A204.1 (cell line): Measurements from ENCODE around the gene ATP11A.

Source experiments
- FAIRE-seq: peaks from 2 replicates; lab custom pipeline; 2012; peaks lifted over from hg19 to GRCh38; lab: Jason Lieb, UNC

ATP11A gene

GRCh38 chr13:112894673-112895481, 205.0 kb downstream of the ATP11A start:
- FAIRE-seq, result no peak

GRCh38 chr13:112895521-112896465, 206.0 kb downstream of the ATP11A start:
- FAIRE-seq, result no peak

- no peak for FAIRE-seq
Observed at GRCh38 chr13:112896736-112897602, 207.1 kb downstream of the ATP11A start.

- no peak for FAIRE-seq
Observed at GRCh38 chr13:112897603-112897955, 207.7 kb downstream of the ATP11A start.

- FAIRE-seq, result no peak
Observed at GRCh38 chr13:112897956-112898620, 208.2 kb downstream of the ATP11A start.

DNA sequence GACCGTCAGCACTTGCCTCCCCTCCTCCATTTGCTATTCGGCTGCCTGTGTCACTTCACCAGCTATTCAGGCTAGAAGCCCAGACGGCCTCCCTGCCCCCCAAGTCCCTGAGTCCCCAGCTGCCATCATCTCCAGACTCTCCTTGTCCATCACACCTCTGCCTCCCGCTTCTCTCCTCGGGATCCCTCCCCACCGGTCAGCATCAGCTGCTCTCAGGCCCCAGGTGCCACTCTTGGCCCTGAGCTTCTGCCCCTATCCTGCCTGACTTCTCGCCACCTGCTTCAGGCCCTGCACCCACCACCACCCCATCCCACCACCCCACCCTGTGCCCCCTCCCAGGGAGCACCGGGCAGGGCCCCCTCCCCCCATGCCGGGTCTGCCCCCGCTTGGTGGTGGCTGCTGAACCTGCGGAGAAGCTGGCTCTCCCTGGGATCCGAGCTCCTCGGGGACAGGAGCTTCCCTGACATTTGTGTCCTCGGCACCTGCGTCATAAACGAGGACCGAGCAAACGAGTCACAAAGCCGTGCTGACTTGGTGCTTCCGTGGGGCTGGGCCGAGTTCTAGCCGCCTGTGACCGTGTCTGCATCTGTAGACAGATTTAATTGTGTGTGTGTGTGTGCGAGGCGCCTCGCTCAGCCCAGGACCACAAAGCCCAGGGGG, 208.9 kb downstream of the ATP11A start:
- FAIRE-seq, result no peak

DNA sequence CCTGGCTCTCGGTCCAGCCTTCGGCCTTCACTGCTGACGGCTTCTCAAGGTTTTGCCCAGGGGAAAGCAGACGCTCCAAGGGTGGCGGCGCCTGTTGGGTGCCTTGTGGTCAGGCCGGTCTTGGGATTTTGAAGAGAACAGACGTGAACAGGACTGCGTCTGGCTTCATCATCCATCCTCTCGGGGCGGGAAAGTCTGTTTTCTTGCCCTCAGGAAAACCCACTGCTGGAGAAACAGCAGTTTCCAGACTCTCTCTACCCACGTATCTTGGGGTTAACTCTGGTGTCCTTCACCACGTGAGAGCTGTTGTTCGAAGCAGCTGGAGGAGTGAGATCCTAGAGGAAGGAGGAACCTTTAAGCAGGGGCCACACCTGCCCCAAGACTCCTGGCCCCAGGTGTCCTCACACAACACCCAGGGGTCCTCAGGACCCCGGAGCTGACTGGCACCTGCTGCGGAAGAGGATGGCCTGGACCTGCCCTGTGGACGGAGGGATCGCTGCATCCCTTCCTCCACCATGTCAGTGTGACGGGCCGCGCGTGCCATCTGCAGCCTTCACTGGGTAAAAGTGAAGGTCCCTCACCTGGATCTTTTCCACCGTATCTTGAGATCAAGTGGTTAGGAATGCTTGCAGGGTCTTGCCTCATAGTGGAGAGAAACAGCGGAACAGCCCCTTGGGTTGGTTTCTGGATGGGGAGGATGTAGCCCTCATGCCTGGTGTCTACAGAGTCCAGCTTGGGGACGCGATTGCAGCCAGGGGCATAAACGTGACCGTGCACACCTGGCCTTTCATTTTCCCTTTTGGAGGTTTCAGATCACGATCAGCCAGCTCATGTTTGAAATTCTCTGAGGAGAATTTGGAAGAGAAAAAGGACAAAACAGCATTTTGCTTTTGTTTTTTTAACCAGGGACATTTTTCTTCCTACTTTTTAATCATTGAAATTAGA, 209.7 kb downstream of the ATP11A start:
- FAIRE-seq, result no peak

- no peak for FAIRE-seq
Observed at GRCh38 chr13:112900226-112900600, 210.4 kb downstream of the ATP11A start.

DNA sequence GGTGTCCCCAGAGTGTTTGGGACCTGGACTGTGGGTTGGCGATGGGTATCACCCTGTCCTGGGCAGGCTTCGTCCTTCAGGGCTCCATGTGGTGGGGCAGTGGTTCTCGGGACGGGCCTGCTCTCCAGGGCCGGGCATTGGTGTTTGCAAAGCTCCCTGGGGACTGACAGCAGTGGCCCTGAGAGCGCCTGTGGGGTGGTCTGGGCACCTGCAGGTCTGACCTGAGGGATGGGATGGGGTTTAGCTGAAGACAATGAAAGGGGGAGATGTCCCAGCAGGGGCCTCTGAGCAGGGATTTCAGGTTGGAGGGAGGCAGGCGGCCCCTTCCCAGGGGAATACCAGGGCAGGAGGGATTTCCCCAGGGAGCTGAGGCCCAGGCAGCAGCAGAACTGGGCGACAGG, 210.9 kb downstream of the ATP11A start:
- FAIRE-seq, result no peak

- no peak for FAIRE-seq
Observed at GRCh38 chr13:112902101-112902651, 212.3 kb downstream of the ATP11A start.

DNA sequence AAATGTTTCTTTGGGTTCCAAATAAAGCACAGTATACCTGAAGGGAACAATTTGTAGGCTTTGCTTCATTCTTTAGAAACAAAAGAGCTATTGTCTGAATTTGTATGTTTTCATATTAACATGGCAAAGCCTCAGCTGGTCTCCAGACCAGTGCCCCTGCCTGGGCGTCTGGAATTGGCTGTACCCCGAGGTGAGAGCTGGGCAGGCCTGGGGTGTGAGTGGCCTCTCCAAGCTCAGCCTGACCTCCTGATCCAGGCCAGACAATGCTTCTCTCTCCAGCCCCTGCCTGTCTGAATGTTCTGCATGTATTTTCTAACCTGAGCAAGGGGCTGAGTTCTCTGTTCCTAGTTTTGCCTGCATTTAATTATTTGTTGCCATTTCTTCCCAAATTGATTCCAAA, 212.8 kb downstream of the ATP11A start:
- FAIRE-seq, result no peak

- no peak for FAIRE-seq
Observed at GRCh38 chr13:112903071-112903577, 213.3 kb downstream of the ATP11A start.

DNA sequence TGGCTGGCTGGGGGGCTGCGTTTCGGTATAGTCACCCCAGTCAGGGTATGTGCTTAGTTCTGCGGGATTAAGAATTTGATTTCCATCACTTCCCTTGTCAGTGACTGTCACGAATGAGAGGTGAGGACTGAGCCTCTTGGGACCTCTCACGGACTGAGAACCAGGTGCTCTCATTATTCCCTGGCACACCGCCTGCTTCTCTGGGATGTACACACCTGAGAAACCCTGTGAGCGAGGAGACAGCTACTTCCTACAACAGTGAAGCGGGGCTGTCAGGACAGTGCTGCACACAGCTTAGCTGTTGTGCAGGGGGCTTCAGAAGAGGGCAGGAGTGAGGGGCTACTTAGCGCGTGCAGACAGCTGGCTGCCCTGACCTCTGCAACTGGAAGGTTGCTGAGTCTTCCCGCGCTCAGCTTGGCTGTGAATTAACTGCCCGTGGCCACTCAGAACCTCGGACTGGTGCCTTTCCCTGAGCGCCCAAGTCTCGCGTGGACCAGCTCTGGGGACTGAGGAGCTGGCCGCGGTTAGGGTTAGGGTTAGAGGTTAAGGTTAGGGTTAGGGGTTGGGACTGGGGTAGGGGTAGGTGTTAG, 213.9 kb downstream of the ATP11A start:
- FAIRE-seq, result no peak

GRCh38 chr13:112904436-112904960, 214.7 kb downstream of the ATP11A start:
- FAIRE-seq, result no peak

DNA sequence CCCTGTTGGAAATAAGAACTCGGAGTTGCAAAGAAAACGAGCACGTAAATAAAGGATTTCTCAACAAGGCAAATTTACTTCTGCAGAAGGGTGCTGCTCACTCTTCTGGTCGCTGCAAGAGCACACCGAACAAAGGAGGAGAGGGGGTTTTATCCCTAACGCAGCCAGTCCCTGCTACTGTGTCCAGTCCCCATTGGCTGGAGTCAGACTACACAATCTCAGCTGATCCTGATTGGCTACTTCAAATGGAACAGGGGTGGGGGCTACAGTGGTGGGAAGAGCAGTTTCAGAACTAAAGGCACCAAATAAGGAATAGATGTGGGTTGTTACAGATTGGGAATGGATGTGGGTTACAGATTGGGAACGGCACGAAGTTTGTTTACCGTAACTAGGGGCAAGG, 215.2 kb downstream of the ATP11A start:
- FAIRE-seq, result no peak

DNA sequence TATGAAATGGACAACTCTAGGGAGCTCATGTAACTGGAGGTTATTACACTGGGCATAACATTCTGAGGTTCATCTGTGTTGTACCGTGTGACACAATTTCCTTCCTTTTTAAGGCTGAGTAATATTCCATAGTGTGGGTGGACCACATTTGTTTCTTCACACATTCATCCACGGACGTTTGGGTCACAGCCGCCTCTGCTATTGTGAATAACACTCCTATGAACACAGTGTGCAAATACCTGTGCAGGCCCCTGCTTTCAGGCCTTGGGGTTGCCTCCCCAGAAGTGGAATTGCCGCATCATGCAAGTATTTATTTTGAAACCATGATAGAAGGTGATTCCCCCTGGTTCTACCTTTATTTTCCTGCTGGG, 215.8 kb downstream of the ATP11A start:
- no peak for FAIRE-seq

DNA sequence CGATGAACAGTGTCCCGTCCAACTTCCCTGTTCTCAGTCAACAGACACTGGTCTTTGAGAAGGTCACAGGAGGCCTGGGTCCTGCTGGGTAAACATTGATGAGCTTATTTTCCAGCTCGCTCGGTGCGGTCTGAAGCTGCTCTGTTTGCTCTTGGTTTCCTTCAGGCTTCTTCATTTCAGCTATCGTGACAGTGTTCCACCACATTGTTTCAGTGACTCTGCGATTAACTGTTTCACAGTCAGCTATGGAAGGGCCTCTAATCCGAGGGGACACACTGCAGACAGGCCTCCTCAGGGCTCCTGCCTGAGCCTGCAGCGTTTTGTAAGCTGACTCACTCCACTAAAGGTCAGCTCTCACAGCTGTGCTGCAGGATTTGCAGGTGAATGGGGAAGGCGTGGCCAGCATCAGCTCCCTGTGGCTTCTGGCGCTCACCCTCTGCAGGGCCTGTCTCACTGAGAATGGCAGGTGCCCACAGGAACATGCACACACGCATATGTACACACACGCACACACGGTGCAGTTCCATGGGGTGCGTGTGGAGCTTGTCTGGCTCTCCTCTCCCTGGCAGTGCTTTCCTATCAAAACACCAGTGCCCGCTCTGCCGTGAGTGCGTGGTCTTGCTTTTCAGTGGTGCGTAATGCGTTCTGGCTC, 216.3 kb downstream of the ATP11A start:
- no peak for FAIRE-seq

- FAIRE-seq, result no peak
Observed at GRCh38 chr13:112907286-112907685, 217.4 kb downstream of the ATP11A start.
